Stimulated activated memory B cell treated with anti-CD40 and anti-IgM and Interleukin-4, amounts not matched to agents 10 μg/mL and 1 μg/mL and 100 μg/mL, for 72 hours (primary cell): ENCODE measurements around the gene SPSB2.
"Not testable (repeated sequence)": the region's sequence is repeated elsewhere in the genome, so short reads cannot be mapped to it uniquely, and the experiment has no call there.

Experiments used
- ATAC-seq: fragments of 150-1000 bp; cut with Tn5 transposase; 2 replicates; pipeline ENCODE4 v1.10.0; 2021
- H3K27ac Mint-ChIP-seq: one replicate; pipeline ENCODE4 v1.8.0; 2022; ENCODE audit warnings: mild to moderate bottlenecking, mixed read lengths
- H3K27me3 Mint-ChIP-seq: one replicate; pipeline ENCODE4 v1.8.0; 2022; ENCODE audit warnings: mixed read lengths
- H3K36me3 Mint-ChIP-seq: one replicate; pipeline ENCODE4 v1.8.0; 2022; ENCODE audit warnings: mixed read lengths
- H3K4me1 Mint-ChIP-seq: one replicate; pipeline ENCODE4 v1.8.0; 2022; ENCODE audit warnings: mixed read lengths
- H3K4me3 Mint-ChIP-seq: one replicate; pipeline ENCODE4 v1.8.0; 2022; ENCODE audit warnings: mild to moderate bottlenecking, moderate library complexity, mixed read lengths
- H3K9me3 Mint-ChIP-seq: one replicate; pipeline ENCODE4 v1.8.0; 2022; ENCODE audit warnings: mixed read lengths

The SPSB2 gene

GRCh38 chr12:6873094-6874014, at the start of gene SPSB2:
TSS of gene SPSB2 (minus strand) at chr12:6873303. CDS start at chr12:6872901, 402 bp downstream.
- peaks cover 63% of the 10 kb centered on the region for H3K4me1 Mint-ChIP-seq
- ATAC-seq, result peak; percentile 94
- H3K9me3 Mint-ChIP-seq, result no peaks in the 10 kb centered on the region
- no peaks in the 10 kb centered on the region for H3K27me3 Mint-ChIP-seq
- H3K4me3 Mint-ChIP-seq, result peak within 1 kb of the TSS; percentile 99
- peak within 1 kb of the TSS; percentile 92 for H3K27ac Mint-ChIP-seq
- peaks cover 39% of the 10 kb centered on the region for H3K36me3 Mint-ChIP-seq

- peaks cover 15% of the 10 kb centered on the region for H3K36me3 Mint-ChIP-seq
- no peaks in the 10 kb centered on the region for H3K9me3 Mint-ChIP-seq
- no peaks in the 10 kb centered on the region for H3K27me3 Mint-ChIP-seq
- peak overlapping the region; percentile 83 for H3K27ac Mint-ChIP-seq
- peak; percentile 73 for ATAC-seq
- peak overlapping the region; percentile 57 for H3K4me3 Mint-ChIP-seq
- H3K4me1 Mint-ChIP-seq, result peaks cover 65% of the 10 kb centered on the region
Observed at GRCh38 chr12:6921996-6922946, 49.2 kb upstream of the SPSB2 start.

- Mint-ChIP-seq H3K9me3 (no peaks in the 10 kb centered on the region), H3K36me3 (peaks cover 23% of the 10 kb centered on the region), H3K27ac (peak overlapping the region; percentile 83), H3K4me3 (no peak overlapping the region), H3K27me3 (no peaks in the 10 kb centered on the region), H3K4me1 (peaks cover 58% of the 10 kb centered on the region)
- ATAC-seq, result no peak
Observed at GRCh38 chr12:6921539-6921938, 48.4 kb upstream of the SPSB2 start.

GRCh38 chr12:6919588-6919987, 46.5 kb upstream of the SPSB2 start:
- H3K9me3 Mint-ChIP-seq, result no peaks in the 10 kb centered on the region
- no peak overlapping the region for H3K4me3 Mint-ChIP-seq
- ATAC-seq, result no peak
- peaks cover 62% of the 10 kb centered on the region for H3K4me1 Mint-ChIP-seq
- peaks cover 26% of the 10 kb centered on the region for H3K36me3 Mint-ChIP-seq
- H3K27ac Mint-ChIP-seq, result no peak overlapping the region
- no peaks in the 10 kb centered on the region for H3K27me3 Mint-ChIP-seq

- Mint-ChIP-seq H3K27me3 (no peaks in the 10 kb centered on the region), H3K9me3 (no peaks in the 10 kb centered on the region), H3K4me3 (no peak overlapping the region), H3K27ac (peak overlapping the region; percentile 91), H3K4me1 (peaks cover 51% of the 10 kb centered on the region), H3K36me3 (peaks cover 22% of the 10 kb centered on the region)
- ATAC-seq, result no peak
Observed at GRCh38 chr12:6917491-6918231, 44.6 kb upstream of the SPSB2 start.

GRCh38 chr12:6916426-6917200, 43.5 kb upstream of the SPSB2 start:
- H3K4me1 Mint-ChIP-seq, result peaks cover 41% of the 10 kb centered on the region

GRCh38 chr12:6915789-6916285, 42.7 kb upstream of the SPSB2 start:
- Mint-ChIP-seq H3K4me3 (peak overlapping the region; percentile 98), H3K4me1 (peaks cover 36% of the 10 kb centered on the region), H3K27ac (peak overlapping the region; percentile 91), H3K27me3 (no peaks in the 10 kb centered on the region), H3K36me3 (peaks cover 21% of the 10 kb centered on the region), H3K9me3 (no peaks in the 10 kb centered on the region)
- no peak for ATAC-seq

More at GRCh38 chr12:6916426-6917200, 43.5 kb upstream of the SPSB2 start:
- Mint-ChIP-seq H3K27ac (peak overlapping the region; percentile 91), H3K4me3 (peak overlapping the region; percentile 20), H3K9me3 (no peaks in the 10 kb centered on the region), H3K36me3 (peaks cover 21% of the 10 kb centered on the region), H3K27me3 (no peaks in the 10 kb centered on the region)
- ATAC-seq, result no peak

GRCh38 chr12:6914947-6915788, 42.1 kb upstream of the SPSB2 start:
- ATAC-seq, result peak; percentile 28
- Mint-ChIP-seq H3K9me3 (no peaks in the 10 kb centered on the region), H3K36me3 (peaks cover 20% of the 10 kb centered on the region), H3K4me1 (peaks cover 36% of the 10 kb centered on the region), H3K4me3 (peak overlapping the region; percentile 98), H3K27me3 (no peaks in the 10 kb centered on the region), H3K27ac (peak overlapping the region; percentile 91)

GRCh38 chr12:6914246-6914946, 41.3 kb upstream of the SPSB2 start, which contains the start of gene ENO2:
TSS of gene ENO2 (plus strand) at chr12:6914580. CDS start at chr12:6915833, 1,253 bp downstream.
- peaks cover 13% of the 10 kb centered on the region for H3K36me3 Mint-ChIP-seq
- H3K9me3 Mint-ChIP-seq, result no peaks in the 10 kb centered on the region
- H3K27me3 Mint-ChIP-seq, result no peaks in the 10 kb centered on the region
- ATAC-seq, result peak; percentile 92
- H3K27ac Mint-ChIP-seq, result peak within 1 kb of the TSS; percentile 91
- peak within 1 kb of the TSS; percentile 98 for H3K4me3 Mint-ChIP-seq
- peaks cover 28% of the 10 kb centered on the region for H3K4me1 Mint-ChIP-seq

- Mint-ChIP-seq H3K9me3 (no peaks in the 10 kb centered on the region), H3K27ac (peak overlapping the region; percentile 91), H3K4me3 (peak overlapping the region; percentile 7), H3K27me3 (no peaks in the 10 kb centered on the region), H3K4me1 (peaks cover 26% of the 10 kb centered on the region), H3K36me3 (peaks cover 10% of the 10 kb centered on the region)
- no peak for ATAC-seq
Observed at GRCh38 chr12:6912164-6912935, 39.2 kb upstream of the SPSB2 start.

- peaks cover 9% of the 10 kb centered on the region for H3K4me1 Mint-ChIP-seq
- no peaks in the 10 kb centered on the region for H3K9me3 Mint-ChIP-seq
- H3K27ac Mint-ChIP-seq, result no peak overlapping the region
- ATAC-seq, result no peak
- no peak overlapping the region for H3K4me3 Mint-ChIP-seq
- no peaks in the 10 kb centered on the region for H3K36me3 Mint-ChIP-seq
- H3K27me3 Mint-ChIP-seq, result no peaks in the 10 kb centered on the region
Observed at GRCh38 chr12:6909421-6910145, 36.5 kb upstream of the SPSB2 start.

GRCh38 chr12:6908141-6908540, 35.0 kb upstream of the SPSB2 start:
- H3K27ac Mint-ChIP-seq, ATAC-seq, H3K27me3 Mint-ChIP-seq, H3K36me3 Mint-ChIP-seq, H3K4me1 Mint-ChIP-seq, H3K4me3 Mint-ChIP-seq, H3K9me3 Mint-ChIP-seq: not testable (repeated sequence)
